GM12878 (cell line): Measurements from ENCODE around the gene TSPYL6. TPM values are rescaled to one million over a fixed set of nuclear protein-coding genes. Genes with fewer than 3 reads are reported as not detected.

Experiments used
- ATAC-seq: fragments of 200-7000 bp; cut with Tn5 transposase; 3 replicates; pipeline ENCODE4 v1.9.1; 2020; ENCODE audit warnings: mild to moderate bottlenecking, moderate library complexity
- BruUV-seq: library from RNA; stranded (reverse); fragments of 400-500 nt; replicated peaks from 2 replicates; lab custom pipeline; 2021; lab: Mats Ljungman, UMichigan
- CTCF ChIA-PET: fragments of 300-600 bp; sonication (Branson Sonifier 250); formaldehyde crosslinking; extraction: SDS; loops from one replicate; lab custom pipeline; 2021; ENCODE audit warnings: inconsistent platforms; lab: Yijun Ruan, JAX
- POLR2A ChIA-PET: fragments of 350-600 bp; formaldehyde crosslinking; extraction: SDS; loops from one replicate; lab custom pipeline; 2021; ENCODE audit warnings: inconsistent platforms; lab: Charles Lee
- RAD21 ChIA-PET: fragments of 300-600 bp; sonication (Branson Sonifier 250); formaldehyde crosslinking; loops from one replicate; lab custom pipeline; 2023; ENCODE audit warnings: antibody characterized with exemption; ENCODE audit not compliant: unreplicated experiment; lab: Charles Lee
- SMC1A ChIA-PET: fragments of 300-600 bp; sonication (Branson Sonifier 250); formaldehyde crosslinking; loops from one replicate; lab custom pipeline; 2023; ENCODE audit not compliant: unreplicated experiment, uncharacterized antibody; lab: Charles Lee
- DNase-seq: peaks from one replicate; pipeline ENCODE4 v3.0.0-alpha.2; 2011; ENCODE audit warnings: low read depth, low spot score
- FAIRE-seq: peaks from 3 replicates; lab custom pipeline; 2011; peaks lifted over from hg19 to GRCh38; lab: Jason Lieb, UNC
- H2AFZ ChIP-seq: 2 replicates; pipeline ENCODE4 v1.6.0; 2011; ENCODE audit warnings: low read depth, low read length, control low read depth; ENCODE audit not compliant: control insufficient read depth
- H3K27ac ChIP-seq: 2 replicates; pipeline ENCODE4 v1.5.1; 2011; ENCODE audit warnings: control low read depth; ENCODE audit not compliant: control insufficient read depth, insufficient read depth
- H3K27me3 ChIP-seq, 2 experiments: replicated peaks in 1 of 2; 2 replicates each; pipeline versions ENCODE4 v1.6.0 to v1.6.1; 2011; ENCODE audit warnings: low read length in 1 of 2; ENCODE audit not compliant: control insufficient read depth in 2 of 2, insufficient read depth in 2 of 2
- H3K36me3 ChIP-seq, 2 experiments: 2 replicates each; pipeline ENCODE4 v1.5.1; 2011; ENCODE audit warnings: low read length in 1 of 2; ENCODE audit not compliant: control insufficient read depth in 2 of 2, insufficient read depth in 2 of 2
- H3K4me1 ChIP-seq: 2 replicates; pipeline ENCODE4 v1.6.1; 2011; ENCODE audit warnings: mild to moderate bottlenecking, low read length, moderate library complexity, mixed read lengths; ENCODE audit not compliant: control insufficient read depth, insufficient read depth
- H3K4me2 ChIP-seq: 2 replicates; pipeline ENCODE4 v1.6.0; 2011; ENCODE audit warnings: control low read depth; ENCODE audit not compliant: control insufficient read depth, insufficient read depth
- H3K4me3 ChIP-seq: fragments of 200-600 bp; sonication (generic); 2 replicates; pipeline ENCODE4 v1.5.1; 2016
- H3K79me2 ChIP-seq: 2 replicates; pipeline ENCODE4 v1.6.0; 2011; ENCODE audit warnings: low read length; ENCODE audit not compliant: control insufficient read depth, insufficient read depth
- H3K9ac ChIP-seq: 2 replicates; pipeline ENCODE4 v1.8.0; 2011; ENCODE audit warnings: low read length, control low read depth, mixed read lengths; ENCODE audit not compliant: control insufficient read depth, insufficient read depth
- H3K9me3 ChIP-seq: replicated peaks from 3 replicates; pipeline ENCODE4 v1.5.1; 2011; ENCODE audit warnings: mild to moderate bottlenecking, low read length; ENCODE audit not compliant: control insufficient read depth, insufficient read depth
- H4K20me1 ChIP-seq: 2 replicates; pipeline ENCODE4 v1.6.0; 2011; ENCODE audit not compliant: control insufficient read depth, insufficient read depth
- ASH2L ChIP-seq: fragments of 300-600, 200-600 bp; sonication (generic); IDR thresholded peaks from 2 replicates; pipeline ENCODE4 v1.6.1; 2017; ENCODE audit warnings: low read depth, mild to moderate bottlenecking, borderline replicate concordance
- BCLAF1 ChIP-seq: fragments of 450-650 bp; IDR thresholded peaks from 2 replicates; pipeline ENCODE4 v1.6.1; 2017; ENCODE audit warnings: antibody characterized with exemption, mild to moderate bottlenecking, moderate library complexity
- FOXM1 ChIP-seq: IDR thresholded peaks from 2 replicates; pipeline ENCODE4 v1.6.1; 2012; ENCODE audit warnings: low read depth, mild to moderate bottlenecking, inconsistent platforms, low read length, moderate library complexity
- RUNX3 ChIP-seq: IDR thresholded peaks from 2 replicates; pipeline ENCODE4 v1.6.1; 2012; ENCODE audit warnings: low read length, inconsistent platforms
- TCF7 ChIP-seq: IDR thresholded peaks from 2 replicates; pipeline ENCODE4 v1.6.1; 2014; ENCODE audit warnings: antibody characterized with exemption, borderline replicate concordance
- YBX1 ChIP-seq: fragments of 450-650 bp; IDR thresholded peaks from 2 replicates; pipeline ENCODE4 v1.6.1; 2016; ENCODE audit warnings: antibody characterized with exemption
- YY1 ChIP-seq: IDR thresholded peaks from 2 replicates; pipeline ENCODE4 v1.6.1; 2011; ENCODE audit warnings: low read depth, mild to moderate bottlenecking, low read length
- ZNF687 ChIP-seq: fragments of 450-650 bp; IDR thresholded peaks from 2 replicates; pipeline ENCODE4 v1.6.1; 2017; ENCODE audit warnings: mild to moderate bottlenecking, moderate library complexity
- WGBS: methylation state at CpG from one replicate; pipeline ENCODE4 v1.1.6; 2016; ENCODE audit warnings: low lambda C conversion rate; ENCODE audit not compliant: insufficient replicate concordance, insufficient coverage; ENCODE audit errors: missing lambda C conversion rate; 5-methylcytosine and 5-hydroxymethylcytosine counted together
- in situ Hi-C: fragments of 300-500 bp; cut with MboI; formaldehyde crosslinking; loops from 9 replicates; pipeline ENCODE4 v1.14.3; 2018; ENCODE audit warnings: mixed read lengths
- intact Hi-C: fragments of 100-400 bp; cut with micrococcal nuclease; formaldehyde crosslinking; loops from one replicate; pipeline ENCODE4 v1.14.2; 2022; ENCODE audit not compliant: unreplicated experiment
- polyA plus RNA-seq, 11 experiments: library from polyadenylated mRNA; depleted of rRNA in 4 of 11; unstranded in 6 of 11; stranded (reverse) in 5 of 11; fragments of >200 nt; fragmentation: Nextera tagmentation in 4 of 11; fragmentation: Illumina TruSeq in 1 of 11; extraction: Ambion mirVana in 4 of 11; extraction: Trizol in 1 of 11; gene quantifications; 1 replicate in 1 of 11; 2 replicates in 10 of 11; pipeline versions ENCODE4 v1.2.1 to v1.2.3, GENCODE V29; 2011 to 2016; ENCODE audit warnings: inconsistent platforms in 2 of 11, missing spikeins in 2 of 11, low read depth in 1 of 11
- total RNA-seq, 4 experiments: library from RNA; depleted of rRNA in 3 of 4; stranded (reverse); fragments of >200 nt in 3 of 4; fragmentation: Illumina TruSeq in 1 of 4; extraction: Trizol in 1 of 4; gene quantifications; 2 replicates each; pipeline versions ENCODE4 v1.2.1 to v1.2.3, GENCODE V29; 2013 to 2021
- TF ChIP-seq, protein P1 (sequence below): IDR thresholded peaks from 2 replicates; pipeline ENCODE4 v1.6.1; 2011; ENCODE audit warnings: low read depth, low read length, improper control_type of control experiment, borderline replicate concordance
- TF ChIP-seq, protein P2 (sequence below): fragments of 450-650 bp; IDR thresholded peaks from 2 replicates; pipeline ENCODE4 v1.6.1; 2014; ENCODE audit warnings: mild to moderate bottlenecking
- TF ChIP-seq, protein P3 (sequence below): fragments of 450-650 bp; formaldehyde crosslinking; IDR thresholded peaks from 2 replicates; pipeline ENCODE4 v1.4.0; 2020; ENCODE audit warnings: mild to moderate bottlenecking, moderate library complexity

TSPYL6 gene
- total and polyA plus RNA-seq, 10 of the 15 experiments (the other 5 are each of a cell fraction or from before 2014, with no cell fraction given), result not detected

DNA sequence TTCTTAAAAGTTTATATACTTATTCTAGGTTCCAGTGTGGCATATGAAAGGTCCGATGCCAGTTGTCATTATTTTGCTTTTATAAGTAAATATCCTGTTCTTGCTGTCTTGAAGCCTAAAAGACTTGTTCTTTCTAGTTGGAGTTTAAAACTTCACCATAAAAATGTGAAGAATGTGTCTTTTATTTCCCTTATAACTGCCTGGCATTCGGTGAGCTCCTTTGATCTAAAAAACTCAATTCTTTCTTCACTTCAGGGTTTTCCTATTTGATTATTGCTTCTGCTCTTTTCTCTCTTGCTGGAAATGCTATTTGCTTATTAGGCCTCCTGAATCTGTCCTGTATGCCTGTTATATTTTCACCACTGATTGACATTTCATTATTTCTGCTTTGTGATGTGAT, 51.6 kb downstream of the TSPYL6 start:
- ChIA-PET RAD21 (no interaction called here), POLR2A (no interaction called here)
- no TSS peak for BruUV-seq
- TF ChIP-seq RUNX3 (no peak), ASH2L (no peak), YY1 (no peak), BCLAF1 (no peak), FOXM1 (no peak), YBX1 (no peak), TCF7 (no peak), ZNF687 (no peak)
- TF ChIP-seq, protein P1, sequence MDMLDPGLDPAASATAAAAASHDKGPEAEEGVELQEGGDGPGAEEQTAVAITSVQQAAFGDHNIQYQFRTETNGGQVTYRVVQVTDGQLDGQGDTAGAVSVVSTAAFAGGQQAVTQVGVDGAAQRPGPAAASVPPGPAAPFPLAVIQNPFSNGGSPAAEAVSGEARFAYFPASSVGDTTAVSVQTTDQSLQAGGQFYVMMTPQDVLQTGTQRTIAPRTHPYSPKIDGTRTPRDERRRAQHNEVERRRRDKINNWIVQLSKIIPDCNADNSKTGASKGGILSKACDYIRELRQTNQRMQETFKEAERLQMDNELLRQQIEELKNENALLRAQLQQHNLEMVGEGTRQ, result no peak
- TF ChIP-seq, protein P2, sequence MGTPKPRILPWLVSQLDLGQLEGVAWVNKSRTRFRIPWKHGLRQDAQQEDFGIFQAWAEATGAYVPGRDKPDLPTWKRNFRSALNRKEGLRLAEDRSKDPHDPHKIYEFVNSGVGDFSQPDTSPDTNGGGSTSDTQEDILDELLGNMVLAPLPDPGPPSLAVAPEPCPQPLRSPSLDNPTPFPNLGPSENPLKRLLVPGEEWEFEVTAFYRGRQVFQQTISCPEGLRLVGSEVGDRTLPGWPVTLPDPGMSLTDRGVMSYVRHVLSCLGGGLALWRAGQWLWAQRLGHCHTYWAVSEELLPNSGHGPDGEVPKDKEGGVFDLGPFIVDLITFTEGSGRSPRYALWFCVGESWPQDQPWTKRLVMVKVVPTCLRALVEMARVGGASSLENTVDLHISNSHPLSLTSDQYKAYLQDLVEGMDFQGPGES, result no peak
- TF ChIP-seq, protein P3, sequence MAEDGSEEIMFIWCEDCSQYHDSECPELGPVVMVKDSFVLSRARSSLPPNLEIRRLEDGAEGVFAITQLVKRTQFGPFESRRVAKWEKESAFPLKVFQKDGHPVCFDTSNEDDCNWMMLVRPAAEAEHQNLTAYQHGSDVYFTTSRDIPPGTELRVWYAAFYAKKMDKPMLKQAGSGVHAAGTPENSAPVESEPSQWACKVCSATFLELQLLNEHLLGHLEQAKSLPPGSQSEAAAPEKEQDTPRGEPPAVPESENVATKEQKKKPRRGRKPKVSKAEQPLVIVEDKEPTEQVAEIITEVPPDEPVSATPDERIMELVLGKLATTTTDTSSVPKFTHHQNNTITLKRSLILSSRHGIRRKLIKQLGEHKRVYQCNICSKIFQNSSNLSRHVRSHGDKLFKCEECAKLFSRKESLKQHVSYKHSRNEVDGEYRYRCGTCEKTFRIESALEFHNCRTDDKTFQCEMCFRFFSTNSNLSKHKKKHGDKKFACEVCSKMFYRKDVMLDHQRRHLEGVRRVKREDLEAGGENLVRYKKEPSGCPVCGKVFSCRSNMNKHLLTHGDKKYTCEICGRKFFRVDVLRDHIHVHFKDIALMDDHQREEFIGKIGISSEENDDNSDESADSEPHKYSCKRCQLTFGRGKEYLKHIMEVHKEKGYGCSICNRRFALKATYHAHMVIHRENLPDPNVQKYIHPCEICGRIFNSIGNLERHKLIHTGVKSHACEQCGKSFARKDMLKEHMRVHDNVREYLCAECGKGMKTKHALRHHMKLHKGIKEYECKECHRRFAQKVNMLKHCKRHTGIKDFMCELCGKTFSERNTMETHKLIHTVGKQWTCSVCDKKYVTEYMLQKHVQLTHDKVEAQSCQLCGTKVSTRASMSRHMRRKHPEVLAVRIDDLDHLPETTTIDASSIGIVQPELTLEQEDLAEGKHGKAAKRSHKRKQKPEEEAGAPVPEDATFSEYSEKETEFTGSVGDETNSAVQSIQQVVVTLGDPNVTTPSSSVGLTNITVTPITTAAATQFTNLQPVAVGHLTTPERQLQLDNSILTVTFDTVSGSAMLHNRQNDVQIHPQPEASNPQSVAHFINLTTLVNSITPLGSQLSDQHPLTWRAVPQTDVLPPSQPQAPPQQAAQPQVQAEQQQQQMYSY (CRISPR knock-in tag), result no peak

More for the DNA sequence above, 51.6 kb downstream of the TSPYL6 start:
- ChIA-PET SMC1A (interaction anchor here (0.7 to 1.7 kb wide), 3 partner anchors 9 to 259 kb away, joined by 3 to 5 read pairs (median 4); no protein-coding TSS in a partner anchor), CTCF (interaction anchor here (0.8 to 1.5 kb wide), 2 partner anchors 10 to 298 kb away, joined by 3 to 4 read pairs; no protein-coding TSS in a partner anchor)
- no peak overlapping the region for H3K4me3 ChIP-seq
- H3K4me1 ChIP-seq, result no peaks in the 10 kb centered on the region
- no peak overlapping the region for H3K27ac ChIP-seq
- intact Hi-C loops, result no loop called here
- DNase-seq (no peak), ATAC-seq (no peak), FAIRE-seq (no peak)
- no peaks in the 10 kb centered on the region for H3K9me3 ChIP-seq
- no peaks in the 10 kb centered on the region for H3K27me3 ChIP-seq
- WGBS, result 46% methylated on average over 2 of the region's 2 CpGs
- no peak overlapping the region for H3K4me2 ChIP-seq
- no peak overlapping the region for H2AFZ ChIP-seq
- in situ Hi-C loops, result no loop called here
- H4K20me1 ChIP-seq, result no peaks in the 10 kb centered on the region
- no peak overlapping the region for H3K9ac ChIP-seq
- no peaks in the 10 kb centered on the region for H3K36me3 ChIP-seq
- no peaks in the 10 kb centered on the region for H3K79me2 ChIP-seq
